Hippocampal formation (tissue), 2 donors: ENCODE results near the gene CCDC82.
"Not testable (repeated sequence)": the region's sequence is repeated elsewhere in the genome, so short reads cannot be mapped to it uniquely, and the experiment has no call there.

ENCODE experiments used
- DNase-seq, 2 donors: peaks; one replicate each; lab custom pipeline; 2025; lab: John Stamatoyannopoulos, UW

Gene CCDC82

DNA sequence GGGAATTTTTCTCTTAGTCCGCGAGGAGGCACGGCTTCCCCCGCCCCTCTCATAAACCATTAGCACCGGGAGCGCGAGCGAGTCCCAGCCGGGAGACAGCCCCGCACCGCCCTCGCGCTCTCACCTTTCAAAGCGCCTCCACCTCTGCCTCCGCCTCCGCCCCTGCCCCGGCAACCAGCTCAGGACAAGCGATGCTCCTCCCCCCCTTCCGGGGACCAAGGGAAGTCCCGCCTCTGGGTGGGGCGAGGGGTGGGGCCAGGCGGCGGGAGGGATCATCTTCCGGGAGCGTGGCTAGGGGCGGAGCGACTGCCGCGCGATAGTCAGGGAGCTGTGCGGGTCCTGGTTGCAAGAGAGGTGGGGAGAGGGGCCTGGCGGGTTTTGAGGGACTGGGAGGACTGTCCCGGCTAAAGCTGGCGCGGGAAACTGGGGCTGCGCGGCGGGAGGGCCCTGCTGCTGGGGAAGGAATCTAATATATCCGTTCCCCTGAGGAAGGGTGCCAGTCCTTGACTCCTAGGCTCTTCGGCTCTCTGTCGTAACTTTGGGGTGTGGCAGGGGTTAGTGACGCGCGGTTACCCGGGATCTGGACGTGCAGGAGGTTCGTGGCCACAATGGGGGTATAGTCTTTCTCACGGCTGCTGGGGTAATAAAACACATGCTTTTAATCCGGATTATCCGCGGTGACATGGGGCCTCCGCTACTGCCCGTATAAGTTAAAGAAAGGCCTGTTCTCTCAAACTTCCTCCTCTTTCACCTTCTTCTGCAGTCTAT is at the start of gene CCDC82, which contains the start of gene JRKL:
Gene CCDC82 (minus strand): TSS at position 193 of the 768 bp plus-strand sequence. CDS start 5,165 bp downstream, outside the sequence.
Gene JRKL (plus strand): TSS at position 294 of the 768 bp plus-strand sequence. CDS start 637 bp downstream, outside the sequence.
- peak; percentile 84 to 95 for DNase-seq

DNA sequence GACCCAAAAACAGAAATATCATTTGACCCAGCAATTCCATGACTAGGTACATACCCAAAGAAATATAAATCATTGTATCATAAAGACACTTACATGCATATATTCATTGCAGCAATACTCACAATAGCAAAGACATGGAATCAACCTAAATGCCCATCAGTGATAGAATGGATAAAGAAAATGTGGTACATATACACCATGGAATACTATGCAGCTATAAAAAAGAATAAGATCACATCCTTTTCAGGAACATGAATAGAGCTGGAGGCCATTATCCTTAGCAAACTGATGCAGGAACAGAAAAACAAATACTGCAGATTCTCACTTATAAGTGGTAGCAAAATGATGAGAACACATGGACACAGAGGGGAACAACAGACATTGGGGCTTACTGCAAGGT is 42.9 kb upstream of the CCDC82 start:
- DNase-seq, result not testable (repeated sequence)

DNA sequence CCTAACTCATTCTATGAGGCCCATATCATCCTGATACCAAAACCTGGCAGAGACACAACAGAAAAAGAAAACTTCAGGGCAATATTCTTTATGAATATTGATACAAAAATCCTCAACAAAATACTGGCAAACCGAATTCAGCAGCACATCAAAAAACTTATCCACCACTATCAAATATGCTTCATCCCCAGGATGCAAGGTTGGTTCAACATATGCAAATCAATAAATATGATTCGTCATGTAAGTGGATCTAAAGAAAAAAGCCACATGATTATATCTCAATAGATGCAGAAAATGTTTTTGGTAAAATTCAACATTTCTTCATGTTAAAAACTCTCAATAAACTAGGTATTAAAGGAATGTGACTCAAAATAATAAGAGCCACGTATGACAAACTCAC is 41.0 kb upstream of the CCDC82 start:
- DNase-seq, result no peak

DNA sequence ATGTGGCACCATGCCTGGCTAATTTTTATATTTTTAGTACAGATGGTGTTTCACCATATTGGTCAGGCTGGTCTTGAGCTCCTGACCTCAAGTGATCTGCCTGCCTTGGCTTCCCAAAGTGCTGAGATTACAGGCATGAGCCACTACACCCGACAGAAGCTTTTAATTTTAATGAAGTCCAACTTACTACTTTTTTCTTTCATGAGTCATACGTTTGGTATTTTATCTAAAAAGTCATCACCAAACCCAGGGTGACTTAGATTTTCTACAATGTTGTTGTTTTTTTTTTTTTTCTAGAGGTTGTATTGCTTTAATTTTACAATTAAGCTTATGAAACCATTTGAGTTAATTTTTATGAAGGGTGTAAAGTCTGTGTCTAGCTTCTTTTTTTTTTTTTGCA is 35.0 kb upstream of the CCDC82 start:
- no peak for DNase-seq

DNA sequence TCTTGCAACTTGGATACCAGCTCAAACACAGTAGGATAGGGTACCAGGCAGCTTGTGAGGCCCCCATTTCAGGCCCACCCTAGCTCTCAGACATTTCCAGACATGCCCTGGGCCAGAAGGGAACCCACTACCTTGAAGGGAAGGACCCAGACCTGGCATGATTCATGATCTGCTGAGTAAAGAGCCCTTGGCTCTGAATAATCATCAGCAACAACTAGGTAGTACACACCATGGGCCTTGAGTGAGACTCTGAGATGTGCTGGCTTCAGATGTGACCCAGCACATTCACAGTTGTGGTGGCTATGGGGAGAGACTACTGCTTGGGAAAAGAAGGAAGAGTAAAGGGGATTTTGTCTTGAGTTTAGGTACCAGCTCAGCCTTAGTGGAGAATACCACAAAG is 23.7 kb upstream of the CCDC82 start:
- no peak for DNase-seq

DNA sequence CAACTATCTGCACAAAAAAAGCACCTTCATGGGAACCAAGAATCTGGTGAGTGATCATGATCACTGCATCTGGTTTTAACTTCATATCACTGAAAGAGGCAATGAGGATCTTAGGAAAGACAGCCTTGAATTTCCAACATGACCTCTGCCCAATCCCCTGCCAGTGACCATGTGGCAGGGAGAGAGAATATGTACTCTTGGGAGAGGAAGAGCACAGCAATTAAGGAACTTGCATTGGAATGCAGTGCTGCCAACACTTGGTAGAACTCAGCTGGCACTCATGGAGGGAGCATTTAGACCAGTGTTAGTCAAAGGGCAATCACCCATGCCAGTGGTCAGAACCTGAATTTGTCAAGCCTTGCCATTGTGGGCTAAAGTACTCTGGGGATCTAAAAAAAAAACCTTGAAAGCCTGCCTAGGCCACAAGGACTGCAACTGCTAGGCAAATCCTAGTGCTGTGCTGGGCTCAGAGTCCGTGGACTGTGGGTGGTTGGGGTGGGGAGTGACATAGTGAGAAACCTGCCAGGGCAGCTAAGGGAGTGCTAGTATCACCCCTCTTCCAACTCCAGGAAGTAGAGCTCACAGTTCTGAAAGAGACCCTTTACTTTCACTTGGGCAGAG is 23.2 kb upstream of the CCDC82 start:
- DNase-seq, result no peak

DNA sequence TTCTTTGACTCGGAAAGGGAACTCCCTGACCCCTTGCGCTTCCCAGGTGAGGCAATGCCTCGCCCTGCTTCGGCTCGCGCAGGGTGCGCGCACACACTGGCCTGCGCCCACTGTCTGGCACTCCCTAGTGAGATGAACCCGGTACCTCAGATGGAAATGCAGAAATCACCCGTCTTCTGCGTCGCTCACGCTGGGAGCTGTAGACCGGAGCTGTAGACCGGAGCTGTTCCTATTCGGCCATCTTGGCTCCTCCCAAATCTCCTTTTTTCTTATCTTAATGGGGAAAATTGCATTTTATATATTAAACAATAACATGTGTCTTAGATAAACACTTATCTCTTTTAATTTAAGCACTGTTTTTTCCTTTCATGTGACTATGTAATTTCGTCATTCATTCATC is 21.7 kb upstream of the CCDC82 start:
- DNase-seq, result not testable (repeated sequence)

DNA sequence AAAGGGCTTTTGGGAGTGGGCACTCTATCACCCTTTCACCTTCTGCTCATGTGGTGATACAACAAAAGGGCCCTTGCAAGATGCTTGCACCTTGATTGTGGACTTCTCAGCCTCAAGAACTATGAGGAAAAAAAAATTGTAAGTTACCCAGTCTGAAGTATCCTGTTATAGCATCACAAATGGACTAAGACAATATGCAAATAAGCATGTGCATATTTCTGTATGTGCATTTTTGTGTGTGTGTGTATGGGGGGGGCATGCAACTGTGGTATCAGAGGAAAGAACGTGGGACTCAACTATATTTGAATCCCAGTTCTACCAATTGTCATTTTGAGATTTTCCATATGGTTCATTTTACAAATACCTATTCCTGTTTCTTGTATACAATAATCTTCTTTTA is 11.0 kb upstream of the CCDC82 start:
- DNase-seq, result no peak

DNA sequence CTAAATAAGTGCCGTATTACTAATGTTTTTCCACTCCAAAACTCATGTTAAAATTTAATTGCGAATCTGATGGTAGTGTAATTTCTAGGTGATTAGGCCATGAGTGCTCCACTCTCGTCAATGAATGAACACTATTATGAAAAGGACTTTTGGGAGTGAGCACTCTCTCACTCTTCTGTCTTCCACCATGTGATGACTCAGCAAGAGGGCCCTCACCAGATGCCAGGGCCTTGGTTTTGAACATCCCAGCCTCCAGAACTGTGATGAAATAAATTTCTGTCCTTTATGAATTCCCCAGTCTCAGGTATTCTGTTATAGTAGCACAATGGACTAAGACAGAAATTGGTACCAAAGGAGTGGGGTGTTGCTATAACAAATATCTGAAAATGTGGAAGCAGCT is 8.2 kb upstream of the CCDC82 start:
- DNase-seq, result no peak

DNA sequence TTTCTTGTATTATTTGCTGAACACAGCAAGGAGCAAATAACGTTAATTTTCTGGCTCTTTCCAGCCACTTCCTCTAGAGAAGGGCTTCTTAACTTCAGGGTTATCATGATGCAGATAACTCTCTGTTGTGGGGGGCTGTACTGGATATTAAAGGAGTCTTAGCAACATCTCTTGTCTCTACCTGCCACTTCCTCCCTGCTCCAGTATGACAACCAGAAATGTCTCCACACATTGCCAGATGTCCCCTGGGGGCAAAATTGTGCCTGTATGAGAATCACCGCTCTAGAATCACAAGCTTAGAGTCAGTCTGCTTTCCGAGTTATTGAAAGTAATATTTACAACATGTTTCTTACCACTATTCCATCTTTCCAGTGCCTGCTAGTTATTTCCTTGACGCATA is 6.9 kb upstream of the CCDC82 start:
- DNase-seq, result no peak

DNA sequence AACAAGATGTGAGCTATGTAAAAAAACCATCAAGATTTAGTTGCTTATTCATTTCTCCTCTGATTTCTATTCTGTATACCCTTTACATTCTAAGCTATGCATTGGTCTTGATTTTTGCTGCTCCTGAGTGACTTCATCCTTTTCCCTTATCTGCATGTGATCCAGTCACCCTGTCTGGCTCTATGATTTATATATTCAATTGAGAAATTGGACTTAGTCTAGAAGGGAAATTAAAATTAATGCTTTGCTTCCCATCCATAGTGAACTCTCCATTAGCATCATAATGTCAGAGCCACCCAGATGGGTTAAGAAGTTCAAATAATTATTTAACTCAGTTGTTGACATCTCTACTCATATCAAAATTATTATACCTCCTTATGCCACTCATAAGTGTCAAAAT is 5.1 kb upstream of the CCDC82 start:
- no peak for DNase-seq

DNA sequence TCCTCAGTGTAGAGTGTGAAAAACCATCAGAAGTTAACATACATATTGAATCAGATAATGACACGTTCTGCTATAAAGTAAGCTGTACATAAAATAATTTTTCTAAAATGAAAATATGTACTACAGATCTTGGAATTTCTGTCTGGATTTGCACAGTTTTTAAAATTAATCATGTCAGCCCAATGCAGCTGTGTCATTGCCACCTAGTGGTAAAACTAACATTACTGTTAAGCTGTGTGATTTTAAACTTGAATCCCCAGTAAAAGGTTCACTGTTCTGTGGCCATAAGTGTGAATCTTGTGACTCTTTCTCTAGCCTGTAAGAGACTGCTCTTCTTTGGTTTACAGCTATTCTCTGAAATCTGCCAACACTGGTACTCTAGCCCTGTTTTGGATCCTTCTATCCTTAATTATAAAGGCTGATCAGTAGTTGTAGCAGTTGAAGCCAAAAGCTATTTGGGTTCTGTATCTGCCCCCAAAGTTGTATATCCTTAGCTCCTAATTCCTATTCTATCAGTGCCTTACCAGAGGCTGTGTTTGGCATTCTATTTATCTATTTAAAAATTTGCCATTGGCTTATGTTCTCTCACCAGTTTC is 4.1 kb upstream of the CCDC82 start:
- DNase-seq, result peak in 1 of 2 donors; percentile 84

DNA sequence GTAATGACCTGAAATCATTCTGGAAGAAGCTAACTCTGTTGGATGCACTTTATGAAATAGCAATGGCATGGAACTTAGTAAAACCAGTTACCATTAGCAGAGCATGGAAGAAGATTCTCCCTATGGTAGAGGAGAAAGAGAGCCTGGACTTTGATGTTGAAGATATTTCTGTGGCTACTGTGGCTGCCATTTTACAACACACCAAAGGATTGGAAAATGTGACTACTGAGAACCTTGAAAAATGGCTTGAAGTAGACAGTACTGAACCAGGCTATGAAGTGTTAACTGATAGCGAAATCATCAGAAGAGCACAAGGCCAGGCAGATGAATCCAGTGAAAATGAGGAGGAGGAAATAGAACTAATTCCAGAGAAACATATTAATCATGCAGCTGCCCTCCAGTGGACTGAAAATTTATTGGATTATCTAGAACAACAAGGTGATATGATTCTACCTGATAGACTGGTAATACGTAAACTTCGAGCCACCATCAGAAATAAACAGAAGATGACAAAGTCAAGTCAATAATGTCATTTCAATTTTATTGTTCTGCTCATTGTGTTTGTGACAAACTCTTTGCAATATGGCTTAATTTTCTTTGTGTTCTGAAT is 2.1 kb upstream of the CCDC82 start:
- no peak for DNase-seq

DNA sequence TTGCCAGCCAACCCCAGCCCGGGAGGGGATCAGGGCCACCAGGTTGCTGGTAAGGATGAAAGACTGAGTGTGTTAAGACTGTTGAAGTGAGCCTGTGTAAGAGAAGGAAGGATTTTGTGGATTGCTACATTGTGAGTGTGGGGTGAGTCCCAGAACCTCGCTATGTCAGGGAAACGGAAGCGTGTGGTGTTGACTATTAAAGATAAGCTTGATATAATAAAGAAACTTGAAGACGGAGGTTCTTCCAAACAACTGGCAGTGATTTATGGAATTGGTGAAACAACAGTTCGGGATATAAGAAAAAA is 728 bp upstream of the CCDC82 start:
- DNase-seq, result no peak

DNA sequence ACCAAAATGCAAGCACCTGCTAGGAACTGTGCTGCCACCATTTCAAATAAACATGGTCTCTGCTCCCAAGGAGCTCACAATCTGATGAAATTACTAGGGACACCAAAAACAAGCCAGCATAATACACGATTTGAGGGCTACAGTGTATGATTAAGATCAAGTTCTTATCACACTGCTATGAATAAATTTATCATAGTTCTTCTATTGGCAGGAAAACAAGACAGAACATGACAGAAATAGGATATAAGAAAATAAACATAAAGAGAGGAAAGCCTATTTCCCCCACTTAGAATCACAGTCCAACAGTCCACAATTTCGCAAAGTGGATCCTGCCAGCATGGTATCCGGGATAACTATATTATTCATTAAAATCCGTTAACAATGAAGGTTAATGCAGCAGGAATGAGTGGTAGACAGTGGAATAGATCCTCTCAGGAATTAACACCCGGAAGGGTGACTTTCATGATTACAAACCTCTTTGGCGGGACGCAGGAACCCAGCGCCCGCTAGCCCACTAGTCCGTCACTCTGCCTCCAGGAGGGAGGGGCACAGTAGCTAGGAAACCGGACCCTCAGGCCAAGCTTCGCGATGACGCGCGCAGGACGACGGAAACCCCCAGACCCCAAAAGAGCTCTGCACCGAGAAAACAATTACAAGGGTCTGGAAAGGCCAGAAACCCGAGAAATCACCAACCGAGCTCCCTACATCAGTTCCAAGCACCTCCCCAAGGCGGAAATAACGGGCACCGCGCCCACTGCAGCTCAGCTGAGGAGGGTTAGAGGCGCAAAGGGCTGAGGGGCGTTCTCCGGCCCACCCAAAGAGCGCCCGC is 607 bp downstream of the CCDC82 start:
- no peak for DNase-seq

DNA sequence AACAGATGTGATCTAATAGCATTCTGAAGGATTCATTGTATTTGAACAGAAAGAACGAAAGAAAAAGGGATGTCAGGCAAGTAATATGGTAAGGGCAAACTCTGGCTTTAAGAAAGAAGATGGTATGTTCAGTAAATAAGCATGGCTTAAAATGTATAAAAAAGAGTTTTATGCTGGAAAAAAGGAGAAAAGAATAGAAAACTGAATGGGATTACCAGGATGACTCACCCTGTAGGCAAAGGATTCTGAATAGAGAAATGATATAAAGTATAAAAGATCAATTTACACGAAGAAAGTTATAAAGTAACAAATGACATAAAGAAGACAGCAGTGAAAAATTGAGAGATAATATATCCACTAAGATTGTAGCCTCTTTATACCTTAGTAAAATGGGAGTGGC is 4.5 kb downstream of the CCDC82 start:
- DNase-seq, result no peak

DNA sequence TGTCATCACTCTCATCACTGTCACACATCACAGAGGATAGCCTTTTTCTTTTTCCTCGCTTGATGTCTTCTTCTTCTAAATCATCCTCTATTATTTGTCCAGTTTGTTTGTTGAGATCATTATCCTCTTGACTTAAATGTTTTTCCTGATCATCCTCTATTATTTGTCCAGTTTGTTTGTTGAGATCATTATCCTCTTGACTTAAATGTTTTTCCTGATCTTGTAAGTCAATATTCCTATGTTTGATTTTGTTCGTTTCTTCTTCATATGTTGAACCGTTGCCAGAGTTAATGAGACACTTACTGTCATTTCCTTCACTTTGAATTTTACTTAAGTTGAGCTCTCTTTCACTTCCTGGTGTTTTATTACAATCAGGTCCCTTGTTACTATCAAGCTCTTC is 5.6 kb downstream of the CCDC82 start:
- DNase-seq, result no peak

DNA sequence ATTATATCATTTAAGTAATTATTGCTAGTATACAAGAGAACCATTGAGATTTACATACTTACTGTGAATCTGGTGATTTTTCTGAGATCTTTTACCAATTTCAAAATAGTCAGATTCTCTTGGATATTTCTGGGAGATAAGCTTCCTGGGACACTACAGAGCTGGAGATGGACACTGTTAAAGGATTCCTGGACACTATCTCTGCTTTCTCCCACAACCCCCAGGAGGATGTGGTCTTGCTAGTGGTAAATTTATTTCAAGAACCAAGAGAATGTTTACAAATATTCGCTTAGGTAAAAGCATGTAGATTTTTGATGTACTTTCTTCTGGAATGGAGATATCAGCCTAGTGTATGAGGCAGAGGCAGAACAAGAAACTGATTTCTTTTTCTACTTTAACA is 12.9 kb downstream of the CCDC82 start:
- no peak for DNase-seq

DNA sequence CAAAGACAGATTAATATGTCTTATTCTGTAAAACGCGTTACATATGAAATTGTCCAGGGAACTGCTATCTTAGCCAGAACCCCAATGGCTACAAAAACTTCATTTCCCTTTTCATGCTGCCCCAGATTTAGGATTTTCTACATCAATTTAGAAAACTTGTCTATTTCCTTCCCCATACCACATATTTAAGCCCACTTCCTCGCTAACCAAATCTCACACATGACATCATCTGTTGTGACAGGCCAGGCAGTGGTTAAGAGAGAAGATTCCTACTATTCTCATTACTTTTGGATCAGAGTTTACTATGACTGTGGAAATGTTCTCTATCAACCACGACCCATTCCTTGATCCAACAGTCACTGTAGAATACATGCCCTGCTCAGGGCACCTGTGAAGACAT is 15.9 kb downstream of the CCDC82 start:
- no peak for DNase-seq

DNA sequence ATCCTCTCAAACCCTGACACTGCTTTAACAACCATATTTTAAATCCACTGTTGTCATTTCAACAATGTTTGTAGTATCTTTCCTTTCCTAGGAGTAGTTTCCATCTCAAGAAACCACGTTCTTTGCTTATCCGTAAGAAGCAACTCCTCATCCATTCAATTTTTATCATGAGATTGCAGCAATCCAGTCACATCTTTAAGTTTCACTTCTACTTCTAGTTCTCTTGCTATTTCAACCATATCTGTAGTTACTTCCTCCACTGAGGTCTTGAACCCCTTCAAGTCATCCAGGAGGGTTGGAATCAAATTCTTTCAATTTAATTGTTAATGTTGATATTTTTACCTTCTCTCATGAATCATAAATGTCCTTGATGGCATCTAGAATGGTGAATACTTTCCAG is 22.4 kb downstream of the CCDC82 start:
- DNase-seq, result no peak

DNA sequence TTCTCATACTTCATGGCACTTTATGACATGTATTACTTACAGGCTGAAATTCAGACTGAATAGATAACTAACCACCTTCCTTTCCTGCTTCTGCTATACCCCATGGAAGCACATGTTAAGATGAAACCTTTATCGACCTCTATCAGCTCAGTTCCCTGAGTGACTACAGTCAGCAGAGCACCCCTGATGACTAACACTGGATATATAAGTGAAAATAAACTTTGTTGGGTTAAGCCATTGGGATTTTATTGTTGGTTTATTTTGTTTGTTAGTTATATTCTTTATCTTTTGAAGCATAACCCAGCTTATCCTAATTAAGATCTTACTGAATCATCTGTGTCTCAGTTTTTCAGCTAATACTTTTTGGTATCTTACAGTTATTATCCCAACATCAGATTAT is 23.7 kb downstream of the CCDC82 start:
- no peak for DNase-seq

DNA sequence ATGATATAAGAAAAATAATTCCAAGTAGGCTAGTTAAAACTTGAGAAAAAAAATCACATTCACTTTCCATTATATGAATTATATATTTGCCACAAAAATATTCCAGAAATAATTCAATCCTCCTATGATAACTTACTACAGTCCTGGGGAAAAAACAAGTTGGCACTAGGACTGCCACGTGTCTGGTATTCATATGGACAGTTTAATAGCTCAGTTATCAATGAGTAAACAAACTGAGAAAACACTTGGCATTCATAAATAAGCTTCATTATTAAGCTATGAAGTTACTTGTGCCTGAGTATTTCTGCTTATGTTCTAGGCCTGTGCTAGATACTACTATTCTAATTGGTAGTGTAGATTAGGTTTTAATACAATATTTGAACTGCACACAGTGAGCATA is 24.2 kb downstream of the CCDC82 start:
- no peak for DNase-seq
